Liver (tissue), 9 donors: ENCODE results near the gene CFAP77. TPM values are rescaled to one million over a fixed set of nuclear protein-coding genes. Genes with fewer than 3 reads are reported as not detected.

ENCODE experiments used
- DNase-seq: peaks from one replicate; pipeline ENCODE4 v3.0.0-alpha.2; 2017; ENCODE audit warnings: low spot score
- H3K27ac ChIP-seq, 2 donors: one replicate each; pipeline ENCODE4 v1.7.0; 2013; ENCODE audit warnings: inconsistent platforms in 2 of 2, low read length in 2 of 2, control low read depth in 1 of 2, low read depth in 1 of 2, mild to moderate bottlenecking in 1 of 2
- H3K27me3 ChIP-seq, 4 donors: one replicate each; pipeline versions ENCODE4 v1.6.1 to v1.7.0; 2013; ENCODE audit warnings: low read length in 3 of 4, inconsistent platforms in 1 of 4, mild to moderate bottlenecking in 1 of 4, moderate library complexity in 1 of 4; ENCODE audit not compliant: control insufficient read depth in 4 of 4, insufficient read depth in 4 of 4
- H3K36me3 ChIP-seq, 4 donors: one replicate each; pipeline versions ENCODE4 v1.6.1 to v1.7.0; 2013; ENCODE audit warnings: low read length in 3 of 4, mild to moderate bottlenecking in 3 of 4, low read depth in 1 of 4, moderate library complexity in 1 of 4; ENCODE audit not compliant: control insufficient read depth in 4 of 4, insufficient read depth in 3 of 4
- H3K4me1 ChIP-seq, 4 donors: one replicate each; pipeline versions ENCODE4 v1.6.1 to v1.7.0; 2013; ENCODE audit warnings: low read length in 3 of 4, mild to moderate bottlenecking in 3 of 4, moderate library complexity in 1 of 4; ENCODE audit not compliant: control insufficient read depth in 4 of 4, insufficient read depth in 4 of 4
- H3K4me3 ChIP-seq, 3 donors: one replicate each; pipeline versions ENCODE4 v1.6.1 to v1.7.0; 2013; ENCODE audit warnings: low read length in 3 of 3, control low read depth in 1 of 3, low read depth in 1 of 3, mild to moderate bottlenecking in 1 of 3
- H3K9ac ChIP-seq, 2 donors: one replicate each; pipeline ENCODE4 v1.7.0; 2013; ENCODE audit warnings: low read length in 2 of 2, mild to moderate bottlenecking in 2 of 2, moderate library complexity in 2 of 2, control low read depth in 1 of 2, low read depth in 1 of 2
- H3K9me3 ChIP-seq, 4 donors: one replicate each; pipeline versions ENCODE4 v1.6.1 to v1.7.0; 2013; ENCODE audit warnings: low read length in 3 of 4; ENCODE audit not compliant: control insufficient read depth in 4 of 4
- ATF3 ChIP-seq: IDR thresholded peaks from 2 replicates; pipeline ENCODE4 v1.6.1; 2016; ENCODE audit warnings: antibody characterized with exemption
- CTCF ChIP-seq: fragments of 150-350 bp; IDR thresholded peaks from 2 replicates; pipeline ENCODE4 v1.5.1; 2017; ENCODE audit warnings: improper control_type of control experiment, low read depth, low read length; ENCODE audit not compliant: missing input control
- EGR1 ChIP-seq, 2 donors: IDR thresholded peaks; 2 replicates each; pipeline ENCODE4 v1.6.1; 2016 to 2018; ENCODE audit warnings: antibody characterized with exemption in 2 of 2, low read depth in 2 of 2
- FOXA1 ChIP-seq: IDR thresholded peaks from 2 replicates; pipeline ENCODE4 v1.6.1; 2016; ENCODE audit warnings: antibody characterized with exemption
- FOXA2 ChIP-seq: IDR thresholded peaks from 2 replicates; pipeline ENCODE4 v1.6.1; 2016; ENCODE audit warnings: antibody characterized with exemption
- GABPA ChIP-seq, 2 donors: IDR thresholded peaks in 1 of 2; conservative IDR thresholded peaks in 1 of 2; 2 replicates each; pipeline ENCODE4 v1.6.1; 2016; ENCODE audit warnings: antibody characterized with exemption in 2 of 2, mild to moderate bottlenecking in 1 of 2, moderate library complexity in 1 of 2
- HNF4A ChIP-seq, 2 donors: conservative IDR thresholded peaks; 2 replicates each; pipeline ENCODE4 v1.6.1; 2016; ENCODE audit warnings: antibody characterized with exemption in 2 of 2, mild to moderate bottlenecking in 2 of 2
- HNF4G ChIP-seq: IDR thresholded peaks from 2 replicates; pipeline ENCODE4 v1.6.1; 2016; ENCODE audit warnings: antibody characterized with exemption
- JUND ChIP-seq, 2 donors: IDR thresholded peaks; 2 replicates each; pipeline ENCODE4 v1.6.1; 2016; ENCODE audit warnings: antibody characterized with exemption in 2 of 2
- MAX ChIP-seq: IDR thresholded peaks from 2 replicates; pipeline ENCODE4 v1.6.1; 2016; ENCODE audit warnings: antibody characterized with exemption
- NR2F2 ChIP-seq: IDR thresholded peaks from 2 replicates; pipeline ENCODE4 v1.6.1; 2016; ENCODE audit warnings: antibody characterized with exemption
- RAD21 ChIP-seq, 2 donors: IDR thresholded peaks; 2 replicates each; pipeline ENCODE4 v1.6.1; 2016; ENCODE audit warnings: antibody characterized with exemption in 2 of 2, mild to moderate bottlenecking in 2 of 2
- RXRA ChIP-seq, 2 donors: IDR thresholded peaks; 2 replicates each; pipeline ENCODE4 v1.6.1; 2017 to 2018; ENCODE audit warnings: antibody characterized with exemption in 2 of 2, mild to moderate bottlenecking in 1 of 2
- SP1 ChIP-seq: IDR thresholded peaks from 2 replicates; pipeline ENCODE4 v1.6.1; 2018; ENCODE audit warnings: antibody characterized with exemption, mild to moderate bottlenecking
- TAF1 ChIP-seq: conservative IDR thresholded peaks from 2 replicates; pipeline ENCODE4 v1.6.1; 2016; ENCODE audit warnings: antibody characterized with exemption, mild to moderate bottlenecking
- YY1 ChIP-seq: IDR thresholded peaks from 2 replicates; pipeline ENCODE4 v1.6.1; 2016; ENCODE audit warnings: antibody characterized with exemption, mild to moderate bottlenecking
- WGBS: extraction: QIAGEN DNeasy Blood & Tissue Kit; methylation state at CpG from one replicate; pipeline ENCODE4 v1.1.7; 2013; 5-methylcytosine and 5-hydroxymethylcytosine counted together
- polyA plus RNA-seq, 2 donors: library from polyadenylated mRNA; stranded (reverse) in 1 of 2; unstranded in 1 of 2; fragments of 200-250 nt in 1 of 2; fragments of >200 nt in 1 of 2; fragmentation: Nextera tagmentation in 1 of 2; extraction: Ambion mirVana in 1 of 2; gene quantifications; one replicate each; pipeline versions ENCODE4 v1.2.1 to v1.2.3, GENCODE V29; 2013 to 2015
- total RNA-seq, 2 donors: library from RNA; depleted of rRNA; stranded (reverse); fragments of >200 nt; gene quantifications; one replicate each; pipeline ENCODE4 v1.2.3, GENCODE V29; 2014
- TF ChIP-seq, protein P1 (sequence below): IDR thresholded peaks from 2 replicates; pipeline ENCODE4 v1.6.1; 2016; ENCODE audit warnings: antibody characterized with exemption
- TF ChIP-seq, protein P2 (sequence below): IDR thresholded peaks from 2 replicates; pipeline ENCODE4 v1.6.1; 2016; ENCODE audit warnings: antibody characterized with exemption, mild to moderate bottlenecking
- donor health status: healthy.
- donor health status: healthy.
- donor health status: healthy.
- donor health status: healthy.
- donor health status: healthy.

Gene CFAP77
- total and polyA plus RNA-seq, 4 donors = not detected

DNA sequence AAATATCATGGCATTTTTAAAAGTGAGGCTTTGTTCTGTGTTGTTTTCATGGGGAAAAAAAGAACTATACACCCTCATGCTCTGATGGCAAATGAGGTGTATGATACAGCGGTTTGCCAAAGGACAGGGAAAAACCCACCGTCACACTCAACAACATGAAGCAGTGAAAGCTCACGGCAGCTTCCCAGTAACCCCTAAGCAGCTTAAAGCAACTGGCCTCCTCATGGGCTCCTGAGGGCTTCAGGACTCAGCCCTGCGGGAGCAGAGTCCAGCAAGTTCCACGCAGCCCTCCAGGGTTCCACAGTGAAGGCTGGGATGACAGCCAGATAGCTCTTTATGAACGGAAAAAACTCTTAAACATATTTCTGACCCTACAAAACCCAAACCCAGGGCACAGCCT lies 185.3 kb downstream of the CFAP77 start:
- no peak overlapping the region for H3K9ac ChIP-seq
- 95% methylated on average over 6 of the region's 6 CpGs for WGBS
- peaks cover 2 to 31% (median 24%) of the 10 kb centered on the region in 4 donors for H3K36me3 ChIP-seq
- TF ChIP-seq EGR1 (IDR thresholded peaks at IDR 0.05; ENCODE audit: low read depth in 2 of 2) = no peak
- TF ChIP-seq RXRA (IDR thresholded peaks at IDR 0.05) = no peak
- no peak for TF ChIP-seq ATF3
- TF ChIP-seq, protein P1, sequence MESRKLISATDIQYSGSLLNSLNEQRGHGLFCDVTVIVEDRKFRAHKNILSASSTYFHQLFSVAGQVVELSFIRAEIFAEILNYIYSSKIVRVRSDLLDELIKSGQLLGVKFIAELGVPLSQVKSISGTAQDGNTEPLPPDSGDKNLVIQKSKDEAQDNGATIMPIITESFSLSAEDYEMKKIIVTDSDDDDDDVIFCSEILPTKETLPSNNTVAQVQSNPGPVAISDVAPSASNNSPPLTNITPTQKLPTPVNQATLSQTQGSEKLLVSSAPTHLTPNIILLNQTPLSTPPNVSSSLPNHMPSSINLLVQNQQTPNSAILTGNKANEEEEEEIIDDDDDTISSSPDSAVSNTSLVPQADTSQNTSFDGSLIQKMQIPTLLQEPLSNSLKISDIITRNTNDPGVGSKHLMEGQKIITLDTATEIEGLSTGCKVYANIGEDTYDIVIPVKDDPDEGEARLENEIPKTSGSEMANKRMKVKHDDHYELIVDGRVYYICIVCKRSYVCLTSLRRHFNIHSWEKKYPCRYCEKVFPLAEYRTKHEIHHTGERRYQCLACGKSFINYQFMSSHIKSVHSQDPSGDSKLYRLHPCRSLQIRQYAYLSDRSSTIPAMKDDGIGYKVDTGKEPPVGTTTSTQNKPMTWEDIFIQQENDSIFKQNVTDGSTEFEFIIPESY = no peak
- TF ChIP-seq HNF4A (conservative IDR thresholded peaks at IDR 0.05) = no peak
- TF ChIP-seq SP1 = no peak
- no peak for TF ChIP-seq GABPA (IDR thresholded peaks at IDR 0.05 in 1 of 2, conservative IDR thresholded peaks at IDR 0.05 in 1 of 2)
- no peak for TF ChIP-seq YY1
- TF ChIP-seq CTCF = no peak
- TF ChIP-seq HNF4G = no peak
- TF ChIP-seq FOXA2 = no peak
- no peak for TF ChIP-seq JUND (IDR thresholded peaks at IDR 0.05)
- no peak for TF ChIP-seq RAD21 (IDR thresholded peaks at IDR 0.05)
- TF ChIP-seq NR2F2 = no peak
- no peak for TF ChIP-seq MAX
- no peak for TF ChIP-seq TAF1
- TF ChIP-seq, protein P2, sequence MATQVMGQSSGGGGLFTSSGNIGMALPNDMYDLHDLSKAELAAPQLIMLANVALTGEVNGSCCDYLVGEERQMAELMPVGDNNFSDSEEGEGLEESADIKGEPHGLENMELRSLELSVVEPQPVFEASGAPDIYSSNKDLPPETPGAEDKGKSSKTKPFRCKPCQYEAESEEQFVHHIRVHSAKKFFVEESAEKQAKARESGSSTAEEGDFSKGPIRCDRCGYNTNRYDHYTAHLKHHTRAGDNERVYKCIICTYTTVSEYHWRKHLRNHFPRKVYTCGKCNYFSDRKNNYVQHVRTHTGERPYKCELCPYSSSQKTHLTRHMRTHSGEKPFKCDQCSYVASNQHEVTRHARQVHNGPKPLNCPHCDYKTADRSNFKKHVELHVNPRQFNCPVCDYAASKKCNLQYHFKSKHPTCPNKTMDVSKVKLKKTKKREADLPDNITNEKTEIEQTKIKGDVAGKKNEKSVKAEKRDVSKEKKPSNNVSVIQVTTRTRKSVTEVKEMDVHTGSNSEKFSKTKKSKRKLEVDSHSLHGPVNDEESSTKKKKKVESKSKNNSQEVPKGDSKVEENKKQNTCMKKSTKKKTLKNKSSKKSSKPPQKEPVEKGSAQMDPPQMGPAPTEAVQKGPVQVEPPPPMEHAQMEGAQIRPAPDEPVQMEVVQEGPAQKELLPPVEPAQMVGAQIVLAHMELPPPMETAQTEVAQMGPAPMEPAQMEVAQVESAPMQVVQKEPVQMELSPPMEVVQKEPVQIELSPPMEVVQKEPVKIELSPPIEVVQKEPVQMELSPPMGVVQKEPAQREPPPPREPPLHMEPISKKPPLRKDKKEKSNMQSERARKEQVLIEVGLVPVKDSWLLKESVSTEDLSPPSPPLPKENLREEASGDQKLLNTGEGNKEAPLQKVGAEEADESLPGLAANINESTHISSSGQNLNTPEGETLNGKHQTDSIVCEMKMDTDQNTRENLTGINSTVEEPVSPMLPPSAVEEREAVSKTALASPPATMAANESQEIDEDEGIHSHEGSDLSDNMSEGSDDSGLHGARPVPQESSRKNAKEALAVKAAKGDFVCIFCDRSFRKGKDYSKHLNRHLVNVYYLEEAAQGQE = no peak
- TF ChIP-seq FOXA1 = no peak
- H3K9me3 ChIP-seq = no peaks in the 10 kb centered on the region
- DNase-seq = no peak
- H3K4me1 ChIP-seq = peaks cover 0 to 5% (median 1%) of the 10 kb centered on the region in 4 donors
- peaks cover 0 to 8% (median 0%) of the 10 kb centered on the region in 4 donors for H3K27me3 ChIP-seq
- no peak overlapping the region for H3K4me3 ChIP-seq
- no peak overlapping the region for H3K27ac ChIP-seq
